Stimulated activated memory B cell treated with anti-CD40 and anti-IgM and Interleukin-4, amounts not matched to agents 10 μg/mL and 1 μg/mL and 100 μg/mL, for 72 hours (primary cell): ENCODE results near the gene STMN1.

Source experiments
- ATAC-seq: fragments of 150-1000 bp; cut with Tn5 transposase; 2 replicates; pipeline ENCODE4 v1.10.0; 2021
- H3K27ac Mint-ChIP-seq: one replicate; pipeline ENCODE4 v1.8.0; 2022; ENCODE audit warnings: mild to moderate bottlenecking, mixed read lengths
- H3K27me3 Mint-ChIP-seq: one replicate; pipeline ENCODE4 v1.8.0; 2022; ENCODE audit warnings: mixed read lengths
- H3K36me3 Mint-ChIP-seq: one replicate; pipeline ENCODE4 v1.8.0; 2022; ENCODE audit warnings: mixed read lengths
- H3K4me1 Mint-ChIP-seq: one replicate; pipeline ENCODE4 v1.8.0; 2022; ENCODE audit warnings: mixed read lengths
- H3K4me3 Mint-ChIP-seq: one replicate; pipeline ENCODE4 v1.8.0; 2022; ENCODE audit warnings: mild to moderate bottlenecking, moderate library complexity, mixed read lengths
- H3K9me3 Mint-ChIP-seq: one replicate; pipeline ENCODE4 v1.8.0; 2022; ENCODE audit warnings: mixed read lengths

Gene STMN1

DNA sequence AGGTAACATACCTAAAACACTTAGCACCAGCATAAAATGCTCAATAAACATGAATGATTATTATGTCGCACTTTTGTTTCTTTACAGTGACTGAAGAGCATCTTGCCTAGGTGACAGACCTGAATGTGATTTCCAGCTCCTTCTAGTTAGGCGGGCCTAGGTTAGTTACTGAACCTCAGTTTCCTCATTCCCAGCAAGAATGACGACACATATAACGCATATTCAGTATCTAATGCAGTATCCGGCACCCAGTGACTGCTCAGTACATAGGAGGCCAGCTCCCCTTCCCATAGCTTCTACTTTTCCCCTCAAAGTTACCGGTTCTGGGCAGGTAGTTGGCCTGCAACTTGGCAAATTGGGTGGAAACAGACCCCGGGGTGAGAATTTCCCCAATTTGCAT lies 47.7 kb downstream of the STMN1 start:
- Mint-ChIP-seq H3K27me3 (no peaks in the 10 kb centered on the region), H3K27ac (peak overlapping the region; percentile 89), H3K4me3 (peak overlapping the region; percentile 75), H3K4me1 (peaks cover 24% of the 10 kb centered on the region), H3K36me3 (peaks cover 9% of the 10 kb centered on the region), H3K9me3 (no peaks in the 10 kb centered on the region)
- ATAC-seq, result no peak

DNA sequence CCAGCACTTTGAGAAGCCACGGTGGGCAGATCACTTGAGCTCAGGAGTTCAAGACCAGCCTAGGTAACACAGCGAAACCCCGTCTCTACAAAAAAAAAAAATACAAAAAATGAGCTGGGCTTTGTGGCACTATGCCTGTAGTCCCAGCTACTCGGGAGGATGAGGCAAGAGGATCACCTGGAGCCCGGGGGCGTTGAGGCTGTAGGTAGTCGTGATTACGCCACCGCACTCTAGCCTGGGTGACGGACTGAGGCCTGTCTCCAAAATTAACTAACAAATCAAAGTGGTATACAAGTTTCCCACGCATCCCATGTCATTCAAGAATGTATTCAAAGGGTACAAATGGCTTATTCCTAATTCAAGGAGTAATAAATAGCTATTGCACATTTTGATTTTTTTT lies 49.4 kb downstream of the STMN1 start:
- no peak overlapping the region for H3K4me3 Mint-ChIP-seq
- no peaks in the 10 kb centered on the region for H3K27me3 Mint-ChIP-seq
- H3K4me1 Mint-ChIP-seq, result peaks cover 24% of the 10 kb centered on the region
- H3K27ac Mint-ChIP-seq, result no peak overlapping the region
- H3K9me3 Mint-ChIP-seq, result no peaks in the 10 kb centered on the region
- H3K36me3 Mint-ChIP-seq, result no peaks in the 10 kb centered on the region
- ATAC-seq, result no peak

DNA sequence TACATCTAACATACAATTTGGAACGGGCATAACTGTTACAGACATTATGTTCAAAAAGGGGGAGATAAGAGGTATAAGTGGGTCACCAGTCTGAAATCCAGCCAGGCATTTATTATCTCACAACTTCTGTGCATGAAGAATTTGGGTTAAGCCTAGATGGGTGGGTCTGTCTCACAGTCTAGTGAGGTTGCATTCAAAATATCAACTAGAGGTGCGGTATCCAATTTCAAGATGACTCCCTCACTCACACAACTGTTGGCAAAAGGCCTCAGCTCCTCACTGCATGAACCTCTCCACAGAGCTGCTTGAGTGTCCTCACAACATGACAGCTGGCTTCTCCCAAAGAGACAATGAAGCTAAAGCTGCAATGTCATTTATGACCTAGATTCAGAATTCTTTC lies 51.7 kb downstream of the STMN1 start:
- H3K27me3 Mint-ChIP-seq, result no peaks in the 10 kb centered on the region
- H3K4me1 Mint-ChIP-seq, result peaks cover 12% of the 10 kb centered on the region
- no peaks in the 10 kb centered on the region for H3K36me3 Mint-ChIP-seq
- H3K27ac Mint-ChIP-seq, result no peak overlapping the region
- no peaks in the 10 kb centered on the region for H3K9me3 Mint-ChIP-seq
- H3K4me3 Mint-ChIP-seq, result no peak overlapping the region
- no peak for ATAC-seq
